SW480 (cell line): Measurements from ENCODE around the gene EVI2B.
"Not testable (repeated sequence)": the region's sequence is repeated elsewhere in the genome, so short reads cannot be mapped to it uniquely, and the experiment has no call there.

Source experiments
- DNase-seq: peaks from one replicate; pipeline ENCODE4 v3.0.0-alpha.2; 2016; ENCODE audit warnings: low spot score

EVI2B gene

DNA sequence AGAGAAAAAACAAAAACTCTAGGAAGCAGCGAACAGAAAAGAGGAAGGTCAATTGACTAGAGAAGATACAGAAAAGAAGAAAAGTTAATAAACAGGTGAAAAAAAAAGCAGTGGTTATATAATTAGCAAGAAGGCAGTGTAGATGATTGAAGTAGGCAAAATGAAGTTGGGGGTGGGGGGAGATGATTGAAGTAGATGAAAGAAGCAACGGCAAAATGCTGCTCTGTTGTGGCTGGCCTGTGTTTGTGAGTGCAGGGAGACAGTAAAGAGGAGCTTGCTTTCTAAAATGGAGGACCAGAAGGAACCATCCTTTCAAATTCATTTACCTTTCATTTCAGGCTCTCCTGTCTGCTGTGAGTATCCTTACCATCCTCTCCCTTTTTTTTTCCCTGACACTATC is 3.6 kb downstream of the EVI2B start:
- DNase-seq = no peak

GRCh38 chr17:31309556-31309955 is 4.3 kb downstream of the EVI2B start:
- no peak for DNase-seq

GRCh38 chr17:31308372-31309334 is 5.2 kb downstream of the EVI2B start:
- no peak for DNase-seq

GRCh38 chr17:31307640-31308039 is 6.2 kb downstream of the EVI2B start:
- no peak for DNase-seq

DNA sequence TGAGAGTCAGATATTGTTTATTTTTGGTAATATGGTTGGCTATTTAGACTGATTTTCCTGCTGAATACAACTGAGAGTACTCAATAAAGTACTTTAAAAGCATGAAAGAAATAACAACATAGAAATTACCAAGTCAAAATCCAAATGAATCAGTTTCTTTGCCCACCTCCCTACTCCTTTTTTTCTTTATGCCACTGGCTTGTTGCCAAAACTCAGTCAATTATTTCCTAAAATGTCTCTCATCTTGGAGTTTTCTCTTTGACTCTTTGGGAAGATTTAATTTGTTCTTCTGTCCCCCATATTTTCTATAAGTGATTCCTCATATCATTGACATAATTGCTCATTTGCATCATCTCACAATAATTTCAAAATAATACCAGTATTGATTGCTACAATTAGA is 14.2 kb downstream of the EVI2B start:
- no peak for DNase-seq

GRCh38 chr17:31297090-31297489 is 16.8 kb downstream of the EVI2B start, which contains the start of gene OMG:
TSS of gene OMG (minus strand) at chr17:31297239. CDS start at chr17:31296331, 908 bp downstream.
- DNase-seq = no peak

- no peak for DNase-seq
Measured at GRCh38 chr17:31296142-31296541, 17.7 kb downstream of the EVI2B start.

DNA sequence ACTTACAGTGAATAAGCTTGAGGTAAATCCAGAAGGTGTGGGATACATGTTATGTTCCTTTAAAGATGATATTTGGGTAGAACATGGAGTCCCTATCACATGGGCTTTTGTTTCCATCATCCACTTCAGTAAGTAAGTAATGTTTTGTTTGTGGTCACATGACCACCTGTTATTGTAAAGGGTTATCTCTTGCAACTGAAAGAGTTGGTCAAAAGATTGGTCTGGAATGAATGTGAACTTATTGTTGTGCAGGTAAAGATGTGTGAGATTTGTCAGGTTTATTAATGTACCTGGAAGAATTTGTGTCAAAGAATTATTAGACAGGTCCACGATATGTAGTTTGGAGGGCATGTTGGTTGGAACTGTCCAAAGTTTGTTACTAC is 18.4 kb downstream of the EVI2B start:
- no peak for DNase-seq

- DNase-seq = no peak
Measured at GRCh38 chr17:31294820-31295488, 18.9 kb downstream of the EVI2B start.

- DNase-seq = no peak
Measured at GRCh38 chr17:31294231-31294630, 19.6 kb downstream of the EVI2B start.

DNA sequence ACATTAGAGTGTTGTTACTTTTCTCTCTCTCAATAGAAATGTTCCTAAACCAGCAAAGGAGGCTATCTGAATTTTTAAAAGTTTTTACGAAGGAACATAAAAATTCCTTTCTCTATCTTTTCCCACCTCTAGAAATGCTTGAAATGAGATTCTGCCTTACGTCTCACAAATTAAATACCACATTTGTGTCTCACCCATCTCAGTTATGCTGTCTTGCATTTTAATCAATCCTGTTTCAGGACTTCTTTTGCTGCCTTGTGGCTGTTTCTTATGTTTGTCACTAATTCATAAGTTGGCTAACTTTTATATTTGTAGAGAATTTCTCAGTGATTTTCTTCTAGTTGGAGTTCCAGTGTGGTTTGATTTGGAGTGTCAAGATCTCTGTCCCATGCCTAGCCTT is 20.3 kb downstream of the EVI2B start:
- no peak for DNase-seq

- DNase-seq = no peak
Measured at GRCh38 chr17:31291820-31292219, 22.0 kb downstream of the EVI2B start.

DNA sequence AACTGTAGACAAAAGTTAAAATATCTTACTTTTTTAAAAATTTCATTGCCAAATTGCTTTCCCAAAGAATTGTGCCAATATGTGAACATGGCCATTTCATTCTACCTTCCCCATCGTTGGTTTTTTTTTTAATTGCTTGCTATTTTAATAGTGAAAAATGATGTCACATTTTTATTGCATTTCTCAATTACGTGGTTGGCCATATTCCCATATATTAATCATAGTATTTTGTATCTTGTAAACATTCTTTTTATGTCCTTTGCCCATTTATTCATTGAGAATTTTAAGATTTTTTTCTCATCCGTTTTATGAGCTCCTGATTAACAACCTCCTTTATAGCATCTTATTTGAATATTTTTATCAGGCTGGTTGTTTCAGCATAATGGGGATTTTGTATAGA is 24.1 kb downstream of the EVI2B start:
- DNase-seq = no peak

DNA sequence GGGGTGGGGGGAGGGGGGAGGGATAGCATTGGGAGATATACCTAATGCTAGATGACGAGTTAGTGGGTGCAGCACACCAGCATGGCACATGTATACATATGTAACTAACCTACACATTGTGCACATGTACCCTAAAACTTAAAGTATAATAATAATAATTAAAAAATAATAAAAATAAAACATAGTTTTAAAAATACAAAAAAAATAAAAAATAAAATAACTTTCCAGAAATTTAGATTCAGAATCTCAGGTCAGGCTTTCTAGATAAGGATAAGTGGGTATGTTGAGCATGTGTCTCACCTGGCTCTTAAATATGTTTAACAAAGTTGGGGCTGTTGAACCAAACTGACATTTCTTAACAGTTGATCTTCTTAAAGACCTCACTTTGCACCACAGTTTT is 25.9 kb downstream of the EVI2B start:
- DNase-seq = not testable (repeated sequence)

DNA sequence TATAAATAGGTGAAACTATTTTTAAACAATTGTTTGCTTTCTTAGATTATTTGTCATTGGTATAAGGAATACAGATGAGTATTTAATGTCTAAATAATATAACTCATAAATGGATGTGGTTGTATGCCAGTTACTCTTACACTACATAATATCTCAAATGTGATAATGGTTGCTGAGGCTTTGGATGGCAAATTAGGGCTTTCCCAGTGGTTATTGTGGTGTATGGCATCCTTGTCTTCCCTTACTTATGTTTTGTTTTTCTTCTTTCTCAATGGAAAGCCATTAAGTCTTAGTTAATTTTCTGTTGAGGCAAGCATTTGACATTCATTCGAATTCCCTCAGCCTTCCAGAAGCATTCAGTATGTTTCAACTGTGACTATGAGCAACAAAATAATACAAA is 27.3 kb downstream of the EVI2B start:
- DNase-seq = no peak

GRCh38 chr17:31283841-31284240 is 30.0 kb downstream of the EVI2B start:
- no peak for DNase-seq

GRCh38 chr17:31281061-31281460 is 32.8 kb downstream of the EVI2B start:
- no peak for DNase-seq

- no peak for DNase-seq
Measured at GRCh38 chr17:31279401-31279800, 34.5 kb downstream of the EVI2B start.

DNA sequence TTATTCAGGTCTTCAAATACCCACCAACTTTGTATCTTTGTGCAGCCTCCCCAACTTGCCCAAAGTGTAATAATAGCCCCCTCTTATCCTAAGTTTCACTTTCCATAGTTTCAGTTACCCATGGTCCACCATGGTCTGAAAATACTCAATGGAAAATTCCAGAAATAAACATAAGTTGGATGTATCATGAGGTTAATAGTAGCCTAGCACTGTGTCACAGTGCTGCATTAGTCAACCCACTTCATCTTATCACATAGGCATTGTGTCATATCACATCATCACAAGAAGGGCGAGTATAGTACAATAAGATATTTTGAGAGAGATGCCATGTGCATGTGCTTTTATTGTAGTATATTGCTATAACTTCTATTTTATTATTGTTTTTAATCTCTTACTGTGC is 38.7 kb downstream of the EVI2B start:
- no peak for DNase-seq

DNA sequence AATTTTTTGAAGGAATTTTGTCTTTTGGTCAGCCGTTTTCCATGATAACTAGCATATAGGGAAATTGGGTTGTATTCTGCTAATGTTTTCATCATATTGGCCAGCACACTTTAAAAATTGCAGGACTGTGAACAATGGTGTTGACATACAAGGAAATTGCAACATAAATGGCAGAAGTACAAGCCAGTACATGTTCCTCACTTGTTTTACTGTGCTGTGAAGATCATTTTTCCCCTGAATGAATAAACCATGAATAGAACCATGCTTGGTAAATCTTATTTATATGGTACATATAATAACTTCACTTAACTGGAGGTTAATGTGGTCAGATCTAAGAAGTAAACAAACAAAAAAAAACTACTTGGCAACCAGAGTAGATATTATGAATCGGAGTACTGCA is 39.6 kb downstream of the EVI2B start:
- DNase-seq = no peak

DNA sequence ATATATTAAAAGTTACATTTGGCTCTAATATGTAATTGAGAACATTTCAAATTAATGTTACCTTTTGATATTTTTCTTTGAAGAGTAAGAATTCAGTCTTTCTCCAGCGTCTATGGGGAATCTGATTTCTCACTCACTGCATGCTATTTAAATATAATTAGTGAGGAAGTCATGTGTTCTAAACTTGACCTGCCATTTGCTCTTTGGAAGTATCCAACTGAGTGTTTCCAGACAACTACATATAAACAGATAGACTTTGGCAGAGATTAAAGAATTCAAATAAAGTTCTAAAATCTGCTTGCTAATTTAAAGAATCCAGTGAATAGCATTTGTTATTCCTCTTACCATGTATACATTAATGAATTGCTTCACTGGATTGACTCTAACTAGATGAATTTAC is 40.3 kb downstream of the EVI2B start:
- DNase-seq = no peak

- DNase-seq = no peak
Measured at GRCh38 chr17:31272803-31273202, 41.1 kb downstream of the EVI2B start.

GRCh38 chr17:31272236-31272635 is 41.6 kb downstream of the EVI2B start:
- DNase-seq = no peak
